ENCODE measurements around the gene MICAL1.

The MICAL1 gene

GRCh38 chr6:109436041-109436440, 19.5 kb downstream of the MICAL1 start:
- DNase-seq (ENCODE audit: low read depth in 2 of 2), result no peak

GRCh38 chr6:109434456-109434855, 21.1 kb downstream of the MICAL1 start:
- no peak for DNase-seq (ENCODE audit: low read depth in 2 of 2)

- no peak for DNase-seq (ENCODE audit: low read depth in 2 of 2)
Measured at GRCh38 chr6:109429496-109429895, 26.1 kb downstream of the MICAL1 start.

- DNase-seq (ENCODE audit: low read depth in 2 of 2), result no peak
Measured at GRCh38 chr6:109428889-109429477, 26.6 kb downstream of the MICAL1 start.

GRCh38 chr6:109424946-109425345, 30.6 kb downstream of the MICAL1 start:
- DNase-seq (ENCODE audit: low read depth in 2 of 2), result no peak

- DNase-seq (ENCODE audit: low read depth in 2 of 2), result no peak
Measured at GRCh38 chr6:109421184-109421583, 34.4 kb downstream of the MICAL1 start.

- no peak for DNase-seq (ENCODE audit: low read depth in 2 of 2)
Measured at GRCh38 chr6:109420751-109421150, 34.8 kb downstream of the MICAL1 start.

- no peak for DNase-seq (ENCODE audit: low read depth in 2 of 2)
Measured at GRCh38 chr6:109417646-109418045, 37.9 kb downstream of the MICAL1 start.

- DNase-seq (ENCODE audit: low read depth in 2 of 2), result no peak
Measured at GRCh38 chr6:109411034-109411433, 44.5 kb downstream of the MICAL1 start.

- no peak for DNase-seq (ENCODE audit: low read depth in 2 of 2)
Measured at GRCh38 chr6:109406196-109406595, 49.4 kb downstream of the MICAL1 start.

GRCh38 chr6:109397020-109397419, 58.6 kb downstream of the MICAL1 start:
- no peak for DNase-seq (ENCODE audit: low read depth in 2 of 2)

GRCh38 chr6:109396046-109396718, 59.4 kb downstream of the MICAL1 start:
- no peak for DNase-seq (ENCODE audit: low read depth in 2 of 2)
